ENCODE data around the gene PTPRA.

PTPRA gene

GRCh38 chr20:2849529-2849928 lies 23.8 kb upstream of the PTPRA start:
- Histone ChIP-seq H3K4me1 (ENCODE audit: control insufficient read depth, insufficient read depth, low read length, poor library complexity, severe bottlenecking) (peaks cover 5% of the 10 kb centered on the region), H3K4me3 (ENCODE audit: insufficient read depth, low read depth, low read length, poor library complexity, severe bottlenecking) (no peak overlapping the region), H3K9me3 (ENCODE audit: control insufficient read depth, low read length) (no peaks in the 10 kb centered on the region), H3K27ac (ENCODE audit: insufficient read depth, low read length, poor library complexity, severe bottlenecking) (no peak overlapping the region), H3K27me3 (replicated peaks; ENCODE audit: control insufficient read depth, insufficient read depth, low read length, poor library complexity, severe bottlenecking) (no peaks in the 10 kb centered on the region), H3K36me3 (ENCODE audit: control insufficient read depth, insufficient read depth, low read length) (peaks cover 8% of the 10 kb centered on the region)
- DNase-seq, result no peak

GRCh38 chr20:2851086-2851485 lies 22.2 kb upstream of the PTPRA start:
- H3K9me3 ChIP-seq (ENCODE audit: control insufficient read depth, low read length), result no peaks in the 10 kb centered on the region
- peaks cover 8% of the 10 kb centered on the region for H3K36me3 ChIP-seq (ENCODE audit: control insufficient read depth, insufficient read depth, low read length)
- no peak overlapping the region for H3K4me3 ChIP-seq (ENCODE audit: insufficient read depth, low read depth, low read length, poor library complexity, severe bottlenecking)
- H3K27me3 ChIP-seq (replicated peaks; ENCODE audit: control insufficient read depth, insufficient read depth, low read length, poor library complexity, severe bottlenecking), result no peaks in the 10 kb centered on the region
- peaks cover 5% of the 10 kb centered on the region for H3K4me1 ChIP-seq (ENCODE audit: control insufficient read depth, insufficient read depth, low read length, poor library complexity, severe bottlenecking)
- no peak overlapping the region for H3K27ac ChIP-seq (ENCODE audit: insufficient read depth, low read length, poor library complexity, severe bottlenecking)
- DNase-seq, result no peak

- Histone ChIP-seq H3K4me1 (ENCODE audit: control insufficient read depth, insufficient read depth, low read length, poor library complexity, severe bottlenecking) (no peaks in the 10 kb centered on the region), H3K36me3 (ENCODE audit: control insufficient read depth, insufficient read depth, low read length) (peaks cover 22% of the 10 kb centered on the region), H3K27ac (ENCODE audit: insufficient read depth, low read length, poor library complexity, severe bottlenecking) (no peak overlapping the region), H3K27me3 (replicated peaks; ENCODE audit: control insufficient read depth, insufficient read depth, low read length, poor library complexity, severe bottlenecking) (no peaks in the 10 kb centered on the region), H3K4me3 (ENCODE audit: insufficient read depth, low read depth, low read length, poor library complexity, severe bottlenecking) (no peak overlapping the region), H3K9me3 (ENCODE audit: control insufficient read depth, low read length) (no peaks in the 10 kb centered on the region)
- DNase-seq, result no peak
These were observed 14.7 kb upstream of the PTPRA start for GRCh38 chr20:2858591-2858990.

- Histone ChIP-seq H3K36me3 (ENCODE audit: control insufficient read depth, insufficient read depth, low read length) (peaks cover 30% of the 10 kb centered on the region), H3K27me3 (replicated peaks; ENCODE audit: control insufficient read depth, insufficient read depth, low read length, poor library complexity, severe bottlenecking) (no peaks in the 10 kb centered on the region), H3K4me1 (ENCODE audit: control insufficient read depth, insufficient read depth, low read length, poor library complexity, severe bottlenecking) (no peaks in the 10 kb centered on the region), H3K27ac (ENCODE audit: insufficient read depth, low read length, poor library complexity, severe bottlenecking) (no peak overlapping the region), H3K9me3 (ENCODE audit: control insufficient read depth, low read length) (no peaks in the 10 kb centered on the region), H3K4me3 (ENCODE audit: insufficient read depth, low read depth, low read length, poor library complexity, severe bottlenecking) (no peak overlapping the region)
- DNase-seq, result no peak
These were observed 13.8 kb upstream of the PTPRA start for GRCh38 chr20:2859330-2860121.

- Histone ChIP-seq H3K9me3 (ENCODE audit: control insufficient read depth, low read length) (no peaks in the 10 kb centered on the region), H3K27ac (ENCODE audit: insufficient read depth, low read length, poor library complexity, severe bottlenecking) (no peak overlapping the region), H3K36me3 (ENCODE audit: control insufficient read depth, insufficient read depth, low read length) (peaks cover 43% of the 10 kb centered on the region), H3K4me1 (ENCODE audit: control insufficient read depth, insufficient read depth, low read length, poor library complexity, severe bottlenecking) (peaks cover 5% of the 10 kb centered on the region), H3K27me3 (replicated peaks; ENCODE audit: control insufficient read depth, insufficient read depth, low read length, poor library complexity, severe bottlenecking) (no peaks in the 10 kb centered on the region), H3K4me3 (ENCODE audit: insufficient read depth, low read depth, low read length, poor library complexity, severe bottlenecking) (no peak overlapping the region)
- no peak for DNase-seq
These were observed 8.7 kb upstream of the PTPRA start for GRCh38 chr20:2864626-2865025.

GRCh38 chr20:2865101-2865500 lies 8.2 kb upstream of the PTPRA start:
- H3K4me1 ChIP-seq (ENCODE audit: control insufficient read depth, insufficient read depth, low read length, poor library complexity, severe bottlenecking), result peaks cover 5% of the 10 kb centered on the region
- no peaks in the 10 kb centered on the region for H3K9me3 ChIP-seq (ENCODE audit: control insufficient read depth, low read length)
- H3K27ac ChIP-seq (ENCODE audit: insufficient read depth, low read length, poor library complexity, severe bottlenecking), result no peak overlapping the region
- no peaks in the 10 kb centered on the region for H3K27me3 ChIP-seq (replicated peaks; ENCODE audit: control insufficient read depth, insufficient read depth, low read length, poor library complexity, severe bottlenecking)
- no peak overlapping the region for H3K4me3 ChIP-seq (ENCODE audit: insufficient read depth, low read depth, low read length, poor library complexity, severe bottlenecking)
- no peak for DNase-seq
- H3K36me3 ChIP-seq (ENCODE audit: control insufficient read depth, insufficient read depth, low read length), result peaks cover 43% of the 10 kb centered on the region

GRCh38 chr20:2865630-2866029 lies 7.7 kb upstream of the PTPRA start:
- H3K27ac ChIP-seq (ENCODE audit: insufficient read depth, low read length, poor library complexity, severe bottlenecking), result no peak overlapping the region
- peaks cover 43% of the 10 kb centered on the region for H3K36me3 ChIP-seq (ENCODE audit: control insufficient read depth, insufficient read depth, low read length)
- no peak overlapping the region for H3K4me3 ChIP-seq (ENCODE audit: insufficient read depth, low read depth, low read length, poor library complexity, severe bottlenecking)
- no peaks in the 10 kb centered on the region for H3K27me3 ChIP-seq (replicated peaks; ENCODE audit: control insufficient read depth, insufficient read depth, low read length, poor library complexity, severe bottlenecking)
- H3K4me1 ChIP-seq (ENCODE audit: control insufficient read depth, insufficient read depth, low read length, poor library complexity, severe bottlenecking), result peaks cover 5% of the 10 kb centered on the region
- H3K9me3 ChIP-seq (ENCODE audit: control insufficient read depth, low read length), result no peaks in the 10 kb centered on the region
- no peak for DNase-seq

- Histone ChIP-seq H3K9me3 (ENCODE audit: control insufficient read depth, low read length) (no peaks in the 10 kb centered on the region), H3K36me3 (ENCODE audit: control insufficient read depth, insufficient read depth, low read length) (peaks cover 37% of the 10 kb centered on the region), H3K4me3 (ENCODE audit: insufficient read depth, low read depth, low read length, poor library complexity, severe bottlenecking) (no peak overlapping the region), H3K27ac (ENCODE audit: insufficient read depth, low read length, poor library complexity, severe bottlenecking) (no peak overlapping the region), H3K27me3 (replicated peaks; ENCODE audit: control insufficient read depth, insufficient read depth, low read length, poor library complexity, severe bottlenecking) (no peaks in the 10 kb centered on the region), H3K4me1 (ENCODE audit: control insufficient read depth, insufficient read depth, low read length, poor library complexity, severe bottlenecking) (peaks cover 5% of the 10 kb centered on the region)
- DNase-seq, result no peak
These were observed 7.0 kb upstream of the PTPRA start for GRCh38 chr20:2866236-2866635.

- no peak overlapping the region for H3K4me3 ChIP-seq (ENCODE audit: insufficient read depth, low read depth, low read length, poor library complexity, severe bottlenecking)
- H3K27ac ChIP-seq (ENCODE audit: insufficient read depth, low read length, poor library complexity, severe bottlenecking), result no peak overlapping the region
- no peaks in the 10 kb centered on the region for H3K27me3 ChIP-seq (replicated peaks; ENCODE audit: control insufficient read depth, insufficient read depth, low read length, poor library complexity, severe bottlenecking)
- DNase-seq, result no peak
- H3K36me3 ChIP-seq (ENCODE audit: control insufficient read depth, insufficient read depth, low read length), result peaks cover 27% of the 10 kb centered on the region
- H3K9me3 ChIP-seq (ENCODE audit: control insufficient read depth, low read length), result no peaks in the 10 kb centered on the region
- H3K4me1 ChIP-seq (ENCODE audit: control insufficient read depth, insufficient read depth, low read length, poor library complexity, severe bottlenecking), result peaks cover 5% of the 10 kb centered on the region
These were observed 6.0 kb upstream of the PTPRA start for GRCh38 chr20:2867081-2867864.

- Histone ChIP-seq H3K36me3 (ENCODE audit: control insufficient read depth, insufficient read depth, low read length) (peaks cover 15% of the 10 kb centered on the region), H3K4me1 (ENCODE audit: control insufficient read depth, insufficient read depth, low read length, poor library complexity, severe bottlenecking) (peaks cover 11% of the 10 kb centered on the region), H3K27me3 (replicated peaks; ENCODE audit: control insufficient read depth, insufficient read depth, low read length, poor library complexity, severe bottlenecking) (no peaks in the 10 kb centered on the region), H3K27ac (ENCODE audit: insufficient read depth, low read length, poor library complexity, severe bottlenecking) (no peak overlapping the region), H3K9me3 (ENCODE audit: control insufficient read depth, low read length) (no peaks in the 10 kb centered on the region), H3K4me3 (ENCODE audit: insufficient read depth, low read depth, low read length, poor library complexity, severe bottlenecking) (no peak overlapping the region)
- no peak for DNase-seq
These were observed 3.9 kb upstream of the PTPRA start for GRCh38 chr20:2869381-2869780.

Data from effector memory CD4-positive, alpha-beta T cell (primary cell).